HepG2 (cell line): Measurements from ENCODE around the gene KCTD18. TPM values are rescaled to one million over a fixed set of nuclear protein-coding genes. Genes with fewer than 3 reads are reported as not detected.

Experiments used
- DMAP1 ChIP-seq: IDR thresholded peaks from 2 replicates; pipeline ENCODE4 v1.6.1; 2016
- FOSL2 ChIP-seq: sonication (generic); formaldehyde crosslinking; IDR thresholded peaks from 2 replicates; pipeline ENCODE4 v1.4.0; 2020; ENCODE audit warnings: missing genetic modification reagents
- GZF1 ChIP-seq: sonication (generic); formaldehyde crosslinking; IDR thresholded peaks from 2 replicates; pipeline ENCODE4 v1.5.1; 2020; ENCODE audit warnings: mild to moderate bottlenecking, missing genetic modification reagents
- HMG20A ChIP-seq: IDR thresholded peaks from 2 replicates; pipeline ENCODE4 v1.6.1; 2016; ENCODE audit warnings: borderline replicate concordance
- HOMEZ ChIP-seq: IDR thresholded peaks from 2 replicates; pipeline ENCODE4 v1.6.1; 2016; ENCODE audit warnings: low read depth
- KLF6 ChIP-seq: IDR thresholded peaks from 2 replicates; pipeline ENCODE4 v1.8.0; 2016; ENCODE audit warnings: missing biosample characterization, missing genetic modification reagents
- MATR3 ChIP-seq: sonication (generic); formaldehyde crosslinking; IDR thresholded peaks from 2 replicates; pipeline ENCODE4 v1.4.0; 2020; ENCODE audit warnings: missing genetic modification reagents
- PAWR ChIP-seq: sonication (generic); formaldehyde crosslinking; IDR thresholded peaks from 2 replicates; pipeline ENCODE4 v1.4.0; 2020; ENCODE audit warnings: missing genetic modification reagents, mild to moderate bottlenecking, borderline replicate concordance
- RFX5 ChIP-seq: IDR thresholded peaks from 2 replicates; pipeline ENCODE4 v1.6.1; 2011; ENCODE audit warnings: low read depth, low read length, improper control_type of control experiment
- SAP130 ChIP-seq: IDR thresholded peaks from 2 replicates; pipeline ENCODE4 v1.6.1; 2016; ENCODE audit warnings: low read depth
- SETDB1 ChIP-seq: sonication (generic); formaldehyde crosslinking; IDR thresholded peaks from 2 replicates; pipeline ENCODE4 v1.5.1; 2020; ENCODE audit warnings: missing genetic modification reagents, mild to moderate bottlenecking, borderline replicate concordance
- SMAD3 ChIP-seq: sonication (generic); formaldehyde crosslinking; IDR thresholded peaks from 2 replicates; pipeline ENCODE4 v1.4.0; 2020; ENCODE audit warnings: missing genetic modification reagents
- SP1 ChIP-seq, 2 experiments: fragments of 450-650 bp in 1 of 2; sonication (generic) in 1 of 2; formaldehyde crosslinking in 1 of 2; IDR thresholded peaks; 2 replicates each; pipeline versions ENCODE4 v1.4.0 to v1.6.1; 2016 to 2020; ENCODE audit warnings: missing genetic modification reagents in 1 of 2
- TBX2 ChIP-seq: sonication (generic); formaldehyde crosslinking; IDR thresholded peaks from 2 replicates; pipeline ENCODE4 v1.5.0; 2020; ENCODE audit warnings: missing genetic modification reagents, mild to moderate bottlenecking, borderline replicate concordance
- ZFP90 ChIP-seq: sonication (generic); formaldehyde crosslinking; IDR thresholded peaks from 2 replicates; pipeline ENCODE4 v1.8.0; 2022; ENCODE audit warnings: missing genetic modification reagents, mild to moderate bottlenecking, inconsistent platforms, borderline replicate concordance
- ZNF253 ChIP-seq: sonication (generic); formaldehyde crosslinking; IDR thresholded peaks from 2 replicates; pipeline ENCODE4 v1.8.0; 2022; ENCODE audit warnings: mild to moderate bottlenecking, missing genetic modification reagents, borderline replicate concordance
- ZNF274 ChIP-seq: sonication (generic); formaldehyde crosslinking; IDR thresholded peaks from 2 replicates; pipeline ENCODE4 v1.5.1; 2020; ENCODE audit warnings: mild to moderate bottlenecking, missing genetic modification reagents
- ZNF564 ChIP-seq: sonication (generic); formaldehyde crosslinking; IDR thresholded peaks from 2 replicates; pipeline ENCODE4 v1.8.1; 2023; ENCODE audit warnings: mild to moderate bottlenecking, missing genetic modification reagents
- ZNF605 ChIP-seq: sonication (generic); formaldehyde crosslinking; IDR thresholded peaks from 2 replicates; pipeline ENCODE4 v1.8.0; 2022; ENCODE audit warnings: mild to moderate bottlenecking, missing genetic modification reagents
- ZNF724P ChIP-seq: sonication (generic); formaldehyde crosslinking; IDR thresholded peaks from 2 replicates; pipeline ENCODE4 v1.8.0; 2022; ENCODE audit warnings: missing genetic modification reagents, borderline replicate concordance
- polyA plus RNA-seq, 8 experiments: library from polyadenylated mRNA; depleted of rRNA in 3 of 8; stranded (reverse) in 7 of 8; unstranded in 1 of 8; fragments of >200 nt; fragmentation: Illumina TruSeq in 4 of 8; extraction: Trizol in 4 of 8; gene quantifications; 2 replicates each; pipeline versions ENCODE4 v1.2.1 to v1.2.3, GENCODE V29; 2011 to 2016; ENCODE audit warnings: low read depth in 4 of 8, missing spikeins in 1 of 8, mixed read lengths in 1 of 8; ENCODE audit not compliant: insufficient read depth in 1 of 8
- total RNA-seq, 5 experiments: library from RNA; depleted of rRNA; stranded (reverse); fragments of >200 nt; fragmentation: Illumina TruSeq; extraction: Trizol; gene quantifications; 2 replicates each; pipeline ENCODE4 v1.2.3, GENCODE V29; 2016; ENCODE audit warnings: low read depth in 1 of 5
- TF ChIP-seq, protein P1 (sequence below): sonication (generic); formaldehyde crosslinking; IDR thresholded peaks from 2 replicates; pipeline ENCODE4 v1.4.0; 2020; ENCODE audit warnings: mild to moderate bottlenecking, missing genetic modification reagents
- TF ChIP-seq, protein P2 (sequence below): sonication (generic); formaldehyde crosslinking; IDR thresholded peaks from 2 replicates; pipeline ENCODE4 v1.9.0; 2021; ENCODE audit warnings: missing genetic modification reagents, borderline replicate concordance

KCTD18 gene
- total and polyA plus RNA-seq, 2 of the 13 experiments (the other 11 are each of a cell fraction or from before 2014, with no cell fraction given), result 2.2 to 7.1 TPM

DNA sequence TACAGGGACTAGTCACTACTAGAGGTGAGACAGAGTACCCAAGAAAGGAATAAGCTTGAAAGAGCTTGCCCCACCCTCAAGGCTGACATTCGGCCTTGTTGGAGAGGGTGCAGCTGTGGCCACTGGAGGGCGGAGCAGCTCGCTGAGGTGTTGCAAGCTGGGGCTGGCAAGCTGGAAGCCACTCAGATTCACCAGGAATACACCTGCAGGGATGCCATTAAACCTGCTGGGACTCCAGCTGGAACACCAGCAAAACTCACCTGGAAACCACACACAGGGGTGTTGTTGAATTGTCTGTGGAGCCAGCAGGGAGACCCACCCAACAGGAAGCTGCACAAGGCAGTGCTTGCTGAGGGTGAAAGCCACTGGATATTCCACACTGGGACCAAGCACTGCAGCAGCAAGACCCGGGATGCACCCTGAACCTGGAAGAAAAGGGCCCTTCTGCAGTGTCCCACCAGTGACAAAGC is 26.1 kb downstream of the KCTD18 start (continued):
- no peak for TF ChIP-seq HMG20A (CRISPR knock-in tag)
- no peak for TF ChIP-seq DMAP1 (CRISPR knock-in tag)
- no peak for TF ChIP-seq MATR3 (CRISPR knock-in tag)
- TF ChIP-seq ZNF605 (CRISPR knock-in tag), result no peak
- no peak for TF ChIP-seq SP1 (IDR thresholded peaks at IDR 0.05)
- TF ChIP-seq SP1 (CRISPR knock-in tag; IDR thresholded peaks at IDR 0.05), result no peak
- no peak for TF ChIP-seq GZF1 (CRISPR knock-in tag)
- no peak for TF ChIP-seq SETDB1 (CRISPR knock-in tag)
- TF ChIP-seq FOSL2 (CRISPR knock-in tag), result no peak
- TF ChIP-seq, protein P1, sequence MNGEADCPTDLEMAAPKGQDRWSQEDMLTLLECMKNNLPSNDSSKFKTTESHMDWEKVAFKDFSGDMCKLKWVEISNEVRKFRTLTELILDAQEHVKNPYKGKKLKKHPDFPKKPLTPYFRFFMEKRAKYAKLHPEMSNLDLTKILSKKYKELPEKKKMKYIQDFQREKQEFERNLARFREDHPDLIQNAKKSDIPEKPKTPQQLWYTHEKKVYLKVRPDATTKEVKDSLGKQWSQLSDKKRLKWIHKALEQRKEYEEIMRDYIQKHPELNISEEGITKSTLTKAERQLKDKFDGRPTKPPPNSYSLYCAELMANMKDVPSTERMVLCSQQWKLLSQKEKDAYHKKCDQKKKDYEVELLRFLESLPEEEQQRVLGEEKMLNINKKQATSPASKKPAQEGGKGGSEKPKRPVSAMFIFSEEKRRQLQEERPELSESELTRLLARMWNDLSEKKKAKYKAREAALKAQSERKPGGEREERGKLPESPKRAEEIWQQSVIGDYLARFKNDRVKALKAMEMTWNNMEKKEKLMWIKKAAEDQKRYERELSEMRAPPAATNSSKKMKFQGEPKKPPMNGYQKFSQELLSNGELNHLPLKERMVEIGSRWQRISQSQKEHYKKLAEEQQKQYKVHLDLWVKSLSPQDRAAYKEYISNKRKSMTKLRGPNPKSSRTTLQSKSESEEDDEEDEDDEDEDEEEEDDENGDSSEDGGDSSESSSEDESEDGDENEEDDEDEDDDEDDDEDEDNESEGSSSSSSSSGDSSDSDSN, result peak; percentile 42; the same call in 1 of the 2 replicates
- TF ChIP-seq KLF6, result no peak
- TF ChIP-seq ZNF274 (CRISPR knock-in tag), result no peak
- no peak for TF ChIP-seq HOMEZ (CRISPR knock-in tag)
- no peak for TF ChIP-seq SMAD3 (CRISPR knock-in tag)
- no peak for TF ChIP-seq SAP130 (CRISPR knock-in tag)
- TF ChIP-seq, protein P2, sequence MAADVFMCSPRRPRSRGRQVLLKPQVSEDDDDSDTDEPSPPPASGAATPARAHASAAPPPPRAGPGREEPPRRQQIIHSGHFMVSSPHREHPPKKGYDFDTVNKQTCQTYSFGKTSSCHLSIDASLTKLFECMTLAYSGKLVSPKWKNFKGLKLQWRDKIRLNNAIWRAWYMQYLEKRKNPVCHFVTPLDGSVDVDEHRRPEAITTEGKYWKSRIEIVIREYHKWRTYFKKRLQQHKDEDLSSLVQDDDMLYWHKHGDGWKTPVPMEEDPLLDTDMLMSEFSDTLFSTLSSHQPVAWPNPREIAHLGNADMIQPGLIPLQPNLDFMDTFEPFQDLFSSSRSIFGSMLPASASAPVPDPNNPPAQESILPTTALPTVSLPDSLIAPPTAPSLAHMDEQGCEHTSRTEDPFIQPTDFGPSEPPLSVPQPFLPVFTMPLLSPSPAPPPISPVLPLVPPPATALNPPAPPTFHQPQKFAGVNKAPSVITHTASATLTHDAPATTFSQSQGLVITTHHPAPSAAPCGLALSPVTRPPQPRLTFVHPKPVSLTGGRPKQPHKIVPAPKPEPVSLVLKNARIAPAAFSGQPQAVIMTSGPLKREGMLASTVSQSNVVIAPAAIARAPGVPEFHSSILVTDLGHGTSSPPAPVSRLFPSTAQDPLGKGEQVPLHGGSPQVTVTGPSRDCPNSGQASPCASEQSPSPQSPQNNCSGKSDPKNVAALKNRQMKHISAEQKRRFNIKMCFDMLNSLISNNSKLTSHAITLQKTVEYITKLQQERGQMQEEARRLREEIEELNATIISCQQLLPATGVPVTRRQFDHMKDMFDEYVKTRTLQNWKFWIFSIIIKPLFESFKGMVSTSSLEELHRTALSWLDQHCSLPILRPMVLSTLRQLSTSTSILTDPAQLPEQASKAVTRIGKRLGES (CRISPR knock-in tag), result no peak
- no peak for TF ChIP-seq PAWR (CRISPR knock-in tag)
- TF ChIP-seq ZNF564 (CRISPR knock-in tag), result no peak
- TF ChIP-seq ZNF724P, result no peak
- no peak for TF ChIP-seq ZNF253 (CRISPR knock-in tag)
- no peak for TF ChIP-seq ZFP90 (CRISPR knock-in tag)
- no peak for TF ChIP-seq RFX5
- peak; percentile 65; the same call in 1 of the 2 replicates for TF ChIP-seq TBX2 (CRISPR knock-in tag)
